Neural cell (in vitro differentiated cells): ENCODE data around the gene DOK5. TPM values are rescaled to one million over a fixed set of nuclear protein-coding genes. Genes with fewer than 3 reads are reported as not detected.

Experiments used
- H2AFZ ChIP-seq: fragments of 200-600, 300-800 bp; sonication (generic), shearing (Covaris generic); 2 replicates; pipeline ENCODE4 v1.6.0; 2014; ENCODE audit warnings: low read depth, mild to moderate bottlenecking, antibody characterized with exemption, low read length, moderate library complexity
- H3F3A ChIP-seq: fragments of 200-600 bp; shearing (Covaris generic); 2 replicates; pipeline ENCODE4 v1.6.1; 2016; ENCODE audit warnings: mild to moderate bottlenecking, moderate library complexity, mixed read lengths, antibody characterized with exemption, low read length; ENCODE audit not compliant: insufficient read depth, poor library complexity, severe bottlenecking
- H3K27ac ChIP-seq: fragments of 200-600, 300-800 bp; sonication (generic), shearing (Covaris generic); 2 replicates; pipeline ENCODE4 v1.5.1; 2014; ENCODE audit warnings: mild to moderate bottlenecking, low read length, moderate library complexity
- H3K27me3 ChIP-seq: fragments of 300-800, 200-600 bp; sonication (generic), shearing (Covaris generic); 2 replicates; pipeline ENCODE4 v1.6.0; 2014; ENCODE audit warnings: mild to moderate bottlenecking, low read depth, low read length, moderate library complexity; ENCODE audit not compliant: insufficient read depth
- H3K36me3 ChIP-seq: fragments of 300-800, 200-600 bp; sonication (generic), shearing (Covaris generic); 2 replicates; pipeline ENCODE4 v1.5.1; 2014; ENCODE audit warnings: mild to moderate bottlenecking, antibody characterized with exemption, low read length, moderate library complexity; ENCODE audit not compliant: insufficient read depth
- H3K4me2 ChIP-seq: fragments of 300-800, 200-600 bp; sonication (generic), shearing (Covaris generic); 2 replicates; pipeline ENCODE4 v1.6.0; 2014; ENCODE audit warnings: mild to moderate bottlenecking, low read length
- H3K4me3 ChIP-seq: fragments of 300-800, 200-600 bp; sonication (generic), shearing (Covaris generic); 2 replicates; pipeline ENCODE4 v1.5.1; 2014; ENCODE audit warnings: mild to moderate bottlenecking, low read length, moderate library complexity
- H3K79me2 ChIP-seq: fragments of 200-600 bp; shearing (Covaris generic); replicated peaks from 2 replicates; pipeline ENCODE4 v1.6.0; 2014; ENCODE audit warnings: mild to moderate bottlenecking, low read length, moderate library complexity; ENCODE audit not compliant: insufficient read depth
- H3K9ac ChIP-seq: fragments of 300-800, 200-600 bp; sonication (generic), shearing (Covaris generic); 2 replicates; pipeline ENCODE4 v1.6.1; 2016; ENCODE audit warnings: mild to moderate bottlenecking, low read length, mixed read lengths
- H3K9me2 ChIP-seq: fragments of 200-600 bp; shearing (Covaris generic); 2 replicates; pipeline ENCODE4 v1.6.1; 2016; ENCODE audit warnings: mild to moderate bottlenecking, low read length, mixed read lengths; ENCODE audit not compliant: insufficient read depth
- H3K9me3 ChIP-seq: fragments of 200-600, 300-800 bp; sonication (generic), shearing (Covaris generic); 2 replicates; pipeline ENCODE4 v1.6.1; 2016; ENCODE audit warnings: mild to moderate bottlenecking, mixed run types, low read length, moderate library complexity, mixed read lengths
- H4K20me1 ChIP-seq: fragments of 200-600 bp; shearing (Covaris generic); 2 replicates; pipeline ENCODE4 v1.6.1; 2016; ENCODE audit warnings: mild to moderate bottlenecking, mixed run types; ENCODE audit not compliant: insufficient read depth
- EP300 ChIP-seq: fragments of 450-650 bp; conservative IDR thresholded peaks from 2 replicates; pipeline ENCODE4 v1.6.1; 2014; ENCODE audit warnings: antibody characterized with exemption, mild to moderate bottlenecking, moderate library complexity; ENCODE audit not compliant: poor library complexity, severe bottlenecking
- EZH2 ChIP-seq: fragments of 200-600, 300-800 bp; shearing (Covaris generic), sonication (generic); IDR thresholded peaks from 2 replicates; pipeline ENCODE4 v1.6.1; 2014; ENCODE audit warnings: antibody characterized with exemption, low read length, borderline replicate concordance, mild to moderate bottlenecking; ENCODE audit not compliant: insufficient read depth, poor library complexity, severe bottlenecking
- MXI1 ChIP-seq: fragments of 450-650 bp; conservative IDR thresholded peaks from 2 replicates; pipeline ENCODE4 v1.6.1; 2014; ENCODE audit warnings: antibody characterized with exemption, mild to moderate bottlenecking; ENCODE audit not compliant: poor library complexity, severe bottlenecking
- POLR2AphosphoS5 ChIP-seq: IDR thresholded peaks from 2 replicates; pipeline ENCODE4 v1.6.1; 2012
- RAD21 ChIP-seq: fragments of 450-650 bp; conservative IDR thresholded peaks from 2 replicates; pipeline ENCODE4 v1.6.1; 2014; ENCODE audit warnings: antibody characterized with exemption, mild to moderate bottlenecking, moderate library complexity
- SMC3 ChIP-seq: fragments of 450-650 bp; conservative IDR thresholded peaks from 2 replicates; pipeline ENCODE4 v1.6.1; 2014; ENCODE audit warnings: antibody characterized with exemption, mild to moderate bottlenecking, moderate library complexity; ENCODE audit not compliant: poor library complexity
- TAF1 ChIP-seq: IDR thresholded peaks from 2 replicates; pipeline ENCODE4 v1.6.1; 2012; ENCODE audit warnings: low read depth
- polyA plus RNA-seq: library from polyadenylated mRNA; depleted of rRNA; stranded (reverse); fragments of >200 nt; gene quantifications from 2 replicates; pipeline ENCODE4 v1.2.3, GENCODE V29; 2014
- TF ChIP-seq, protein P1 (sequence below): IDR thresholded peaks from 2 replicates; pipeline ENCODE4 v1.6.1; 2012; ENCODE audit warnings: borderline replicate concordance
- TF ChIP-seq, protein P2 (sequence below): fragments of 450-650 bp; IDR thresholded peaks from 2 replicates; pipeline ENCODE4 v1.5.1; 2014; ENCODE audit warnings: antibody characterized with exemption, mild to moderate bottlenecking, moderate library complexity; ENCODE audit not compliant: poor library complexity, severe bottlenecking

DOK5 gene
- polyA plus RNA-seq, 1 donor from 2014 or later: 4.6 TPM

DNA sequence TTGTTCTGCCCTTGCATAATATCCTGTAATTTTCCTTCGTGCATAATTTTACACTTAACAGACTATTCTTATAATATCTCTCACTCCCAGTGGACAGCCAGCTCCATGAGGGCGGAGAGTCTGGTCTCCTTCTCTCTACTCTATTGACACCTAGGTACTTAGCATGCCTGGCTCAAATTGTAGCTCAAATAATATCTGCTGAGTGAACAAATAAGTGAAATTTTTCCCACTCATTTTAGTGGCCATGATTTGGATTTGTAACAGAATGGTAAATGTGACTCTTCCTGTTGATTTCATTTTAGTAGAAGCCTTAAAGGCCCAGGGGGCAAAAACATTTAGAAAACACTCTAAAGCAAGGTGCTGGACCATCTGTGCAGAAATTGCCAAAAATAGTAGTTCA is 7.8 kb upstream of the DOK5 start:
- no peaks in the 10 kb centered on the region for H3K9me3 ChIP-seq
- H4K20me1 ChIP-seq: no peaks in the 10 kb centered on the region
- no peaks in the 10 kb centered on the region for H3K9me2 ChIP-seq
- no peak overlapping the region for H2AFZ ChIP-seq
- TF ChIP-seq EP300 (no peak), TAF1 (no peak)
- TF ChIP-seq, protein P1, sequence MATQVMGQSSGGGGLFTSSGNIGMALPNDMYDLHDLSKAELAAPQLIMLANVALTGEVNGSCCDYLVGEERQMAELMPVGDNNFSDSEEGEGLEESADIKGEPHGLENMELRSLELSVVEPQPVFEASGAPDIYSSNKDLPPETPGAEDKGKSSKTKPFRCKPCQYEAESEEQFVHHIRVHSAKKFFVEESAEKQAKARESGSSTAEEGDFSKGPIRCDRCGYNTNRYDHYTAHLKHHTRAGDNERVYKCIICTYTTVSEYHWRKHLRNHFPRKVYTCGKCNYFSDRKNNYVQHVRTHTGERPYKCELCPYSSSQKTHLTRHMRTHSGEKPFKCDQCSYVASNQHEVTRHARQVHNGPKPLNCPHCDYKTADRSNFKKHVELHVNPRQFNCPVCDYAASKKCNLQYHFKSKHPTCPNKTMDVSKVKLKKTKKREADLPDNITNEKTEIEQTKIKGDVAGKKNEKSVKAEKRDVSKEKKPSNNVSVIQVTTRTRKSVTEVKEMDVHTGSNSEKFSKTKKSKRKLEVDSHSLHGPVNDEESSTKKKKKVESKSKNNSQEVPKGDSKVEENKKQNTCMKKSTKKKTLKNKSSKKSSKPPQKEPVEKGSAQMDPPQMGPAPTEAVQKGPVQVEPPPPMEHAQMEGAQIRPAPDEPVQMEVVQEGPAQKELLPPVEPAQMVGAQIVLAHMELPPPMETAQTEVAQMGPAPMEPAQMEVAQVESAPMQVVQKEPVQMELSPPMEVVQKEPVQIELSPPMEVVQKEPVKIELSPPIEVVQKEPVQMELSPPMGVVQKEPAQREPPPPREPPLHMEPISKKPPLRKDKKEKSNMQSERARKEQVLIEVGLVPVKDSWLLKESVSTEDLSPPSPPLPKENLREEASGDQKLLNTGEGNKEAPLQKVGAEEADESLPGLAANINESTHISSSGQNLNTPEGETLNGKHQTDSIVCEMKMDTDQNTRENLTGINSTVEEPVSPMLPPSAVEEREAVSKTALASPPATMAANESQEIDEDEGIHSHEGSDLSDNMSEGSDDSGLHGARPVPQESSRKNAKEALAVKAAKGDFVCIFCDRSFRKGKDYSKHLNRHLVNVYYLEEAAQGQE: no peak
- H3K9ac ChIP-seq: no peak overlapping the region
- no peak overlapping the region for H3K4me2 ChIP-seq
- H3K79me2 ChIP-seq: no peaks in the 10 kb centered on the region
- H3K4me3 ChIP-seq: no peak overlapping the region
- H3K27ac ChIP-seq: no peak overlapping the region
- no peaks in the 10 kb centered on the region for H3K27me3 ChIP-seq
- H3F3A ChIP-seq: no peaks in the 10 kb centered on the region
- H3K36me3 ChIP-seq: no peaks in the 10 kb centered on the region

DNA sequence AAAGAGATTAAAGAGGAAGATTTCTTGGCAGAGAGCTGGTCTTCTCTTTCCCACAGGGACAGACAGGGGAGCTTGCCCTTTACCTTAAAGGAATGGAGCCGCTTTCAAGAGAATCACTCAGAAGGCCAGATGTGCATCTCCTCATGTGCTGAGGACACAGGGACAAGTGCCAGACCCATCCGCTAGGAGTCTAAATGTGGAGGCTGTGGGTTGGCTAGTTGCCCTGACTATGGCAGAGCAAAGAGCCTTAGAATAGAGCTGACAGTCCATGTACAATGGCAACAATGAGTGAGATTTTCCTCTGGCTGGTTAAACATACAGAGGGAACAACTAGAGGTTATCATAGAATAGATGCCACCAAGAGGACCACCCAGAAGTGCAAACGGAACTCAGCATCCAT is 7.3 kb upstream of the DOK5 start:
- H3K79me2 ChIP-seq: no peaks in the 10 kb centered on the region
- no peaks in the 10 kb centered on the region for H3F3A ChIP-seq
- no peak overlapping the region for H3K27ac ChIP-seq
- H3K9ac ChIP-seq: no peak overlapping the region
- no peak overlapping the region for H3K4me3 ChIP-seq
- H3K27me3 ChIP-seq: no peaks in the 10 kb centered on the region
- no peak overlapping the region for H2AFZ ChIP-seq
- no peaks in the 10 kb centered on the region for H3K36me3 ChIP-seq
- TF ChIP-seq MXI1: no peak
- no peak for TF ChIP-seq SMC3
- no peak for TF ChIP-seq POLR2AphosphoS5
- no peak for TF ChIP-seq EZH2
- TF ChIP-seq EP300: no peak
- TF ChIP-seq, protein P1: no peak
- TF ChIP-seq TAF1: no peak
- TF ChIP-seq RAD21: no peak
- TF ChIP-seq, protein P2, sequence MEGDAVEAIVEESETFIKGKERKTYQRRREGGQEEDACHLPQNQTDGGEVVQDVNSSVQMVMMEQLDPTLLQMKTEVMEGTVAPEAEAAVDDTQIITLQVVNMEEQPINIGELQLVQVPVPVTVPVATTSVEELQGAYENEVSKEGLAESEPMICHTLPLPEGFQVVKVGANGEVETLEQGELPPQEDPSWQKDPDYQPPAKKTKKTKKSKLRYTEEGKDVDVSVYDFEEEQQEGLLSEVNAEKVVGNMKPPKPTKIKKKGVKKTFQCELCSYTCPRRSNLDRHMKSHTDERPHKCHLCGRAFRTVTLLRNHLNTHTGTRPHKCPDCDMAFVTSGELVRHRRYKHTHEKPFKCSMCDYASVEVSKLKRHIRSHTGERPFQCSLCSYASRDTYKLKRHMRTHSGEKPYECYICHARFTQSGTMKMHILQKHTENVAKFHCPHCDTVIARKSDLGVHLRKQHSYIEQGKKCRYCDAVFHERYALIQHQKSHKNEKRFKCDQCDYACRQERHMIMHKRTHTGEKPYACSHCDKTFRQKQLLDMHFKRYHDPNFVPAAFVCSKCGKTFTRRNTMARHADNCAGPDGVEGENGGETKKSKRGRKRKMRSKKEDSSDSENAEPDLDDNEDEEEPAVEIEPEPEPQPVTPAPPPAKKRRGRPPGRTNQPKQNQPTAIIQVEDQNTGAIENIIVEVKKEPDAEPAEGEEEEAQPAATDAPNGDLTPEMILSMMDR: no peak
- no peaks in the 10 kb centered on the region for H3K9me3 ChIP-seq
- no peak overlapping the region for H3K4me2 ChIP-seq
- H3K9me2 ChIP-seq: no peaks in the 10 kb centered on the region
- no peaks in the 10 kb centered on the region for H4K20me1 ChIP-seq
